Mesenchymal stem cell (in vitro differentiated cells and primary cell): ENCODE results near the gene RARS2.

ENCODE experiments used
- DNase-seq: peaks from one replicate; pipeline ENCODE4 v3.0.0-alpha.2; 2013
- H2AFZ ChIP-seq: one replicate; pipeline ENCODE4 v1.6.1; 2013; ENCODE audit warnings: low read depth, mild to moderate bottlenecking, control low read depth, inconsistent platforms, low read length, moderate library complexity
- H2AK5ac ChIP-seq: 2 replicates; pipeline ENCODE4 v1.6.1; 2013; ENCODE audit warnings: low read length, moderate library complexity, mild to moderate bottlenecking, inconsistent platforms; ENCODE audit not compliant: severe bottlenecking
- H2BK120ac ChIP-seq: one replicate; pipeline ENCODE4 v1.6.1; 2013; ENCODE audit warnings: low read depth, mild to moderate bottlenecking, inconsistent platforms, low read length, moderate library complexity
- H2BK12ac ChIP-seq, 2 experiments: one replicate each; pipeline ENCODE4 v1.6.1; 2013; ENCODE audit warnings: inconsistent platforms in 2 of 2, low read length in 2 of 2, mild to moderate bottlenecking in 2 of 2, moderate library complexity in 2 of 2, control low read depth in 1 of 2
- H2BK15ac ChIP-seq: one replicate; pipeline ENCODE4 v1.6.1; 2013; ENCODE audit warnings: mild to moderate bottlenecking, low read depth, inconsistent platforms; ENCODE audit not compliant: poor library complexity, severe bottlenecking
- H2BK5ac ChIP-seq: 2 replicates; pipeline ENCODE4 v1.6.1; 2013; ENCODE audit warnings: low read depth, mild to moderate bottlenecking, low read length, control low read depth, inconsistent platforms; ENCODE audit not compliant: poor library complexity, severe bottlenecking
- H3K14ac ChIP-seq, 2 experiments: one replicate each; pipeline ENCODE4 v1.6.1; 2013; ENCODE audit warnings: inconsistent platforms in 2 of 2, low read length in 2 of 2, control low read depth in 1 of 2, mild to moderate bottlenecking in 1 of 2, moderate library complexity in 1 of 2
- H3K18ac ChIP-seq, 2 experiments: one replicate each; pipeline ENCODE4 v1.6.1; 2013; ENCODE audit warnings: inconsistent platforms in 2 of 2, low read length in 2 of 2, control low read depth in 1 of 2, low read depth in 1 of 2, mild to moderate bottlenecking in 1 of 2
- H3K23ac ChIP-seq, 2 experiments: one replicate each; pipeline ENCODE4 v1.6.1; 2013; ENCODE audit warnings: inconsistent platforms in 2 of 2, low read length in 2 of 2, mild to moderate bottlenecking in 2 of 2, moderate library complexity in 2 of 2, control low read depth in 1 of 2
- H3K27ac ChIP-seq: 2 replicates; pipeline ENCODE4 v1.5.1; 2013; ENCODE audit warnings: mild to moderate bottlenecking, moderate library complexity, low read length, control low read depth, inconsistent platforms; ENCODE audit not compliant: poor library complexity, severe bottlenecking
- H3K27me3 ChIP-seq, 2 experiments: 2 replicates each; pipeline versions ENCODE4 v1.6.1 to v1.7.0; 2013; ENCODE audit warnings: low read length in 2 of 2, mild to moderate bottlenecking in 2 of 2, moderate library complexity in 2 of 2, control low read depth in 1 of 2, inconsistent platforms in 1 of 2; ENCODE audit not compliant: control insufficient read depth in 1 of 2, insufficient read depth in 1 of 2
- H3K36me3 ChIP-seq, 2 experiments: 2 replicates each; pipeline versions ENCODE4 v1.6.1 to v1.7.0; 2013; ENCODE audit warnings: low read length in 2 of 2, control low read depth in 1 of 2, inconsistent platforms in 1 of 2, low read depth in 1 of 2, mild to moderate bottlenecking in 1 of 2; ENCODE audit not compliant: insufficient read depth in 2 of 2, control insufficient read depth in 1 of 2
- H3K4ac ChIP-seq, 2 experiments: one replicate each; pipeline ENCODE4 v1.6.1; 2013; ENCODE audit warnings: inconsistent platforms in 2 of 2, low read length in 2 of 2, mild to moderate bottlenecking in 2 of 2, moderate library complexity in 2 of 2, control low read depth in 1 of 2, low read depth in 1 of 2
- H3K4me1 ChIP-seq: 2 replicates; pipeline ENCODE4 v1.6.1; 2013; ENCODE audit warnings: low read depth, low read length, control low read depth; ENCODE audit not compliant: control insufficient read depth, insufficient read depth
- H3K4me2 ChIP-seq: 2 replicates; pipeline ENCODE4 v1.6.1; 2013; ENCODE audit warnings: low read length, mild to moderate bottlenecking, inconsistent platforms; ENCODE audit not compliant: poor library complexity, severe bottlenecking
- H3K4me3 ChIP-seq, 2 experiments: 2 replicates each; pipeline versions ENCODE4 v1.5.1 to v1.7.0; 2013; ENCODE audit warnings: low read length in 2 of 2, mild to moderate bottlenecking in 2 of 2, control low read depth in 1 of 2, low read depth in 1 of 2; ENCODE audit not compliant: insufficient read depth in 1 of 2
- H3K79me1 ChIP-seq: replicated peaks from 2 replicates; pipeline ENCODE4 v1.6.1; 2013; ENCODE audit warnings: mild to moderate bottlenecking, control low read depth, low read length, inconsistent platforms; ENCODE audit not compliant: poor library complexity, severe bottlenecking
- H3K9ac ChIP-seq: 2 replicates; pipeline ENCODE4 v1.7.0; 2013; ENCODE audit warnings: mild to moderate bottlenecking, low read length, moderate library complexity
- H3K9me3 ChIP-seq: 2 replicates; pipeline ENCODE4 v1.7.0; 2013; ENCODE audit warnings: mild to moderate bottlenecking, low read length; ENCODE audit not compliant: control insufficient read depth
- H4K8ac ChIP-seq: one replicate; pipeline ENCODE4 v1.6.1; 2013; ENCODE audit warnings: inconsistent platforms, mild to moderate bottlenecking, low read length, moderate library complexity
- H4K91ac ChIP-seq: one replicate; pipeline ENCODE4 v1.6.1; 2013; ENCODE audit warnings: mild to moderate bottlenecking, low read length, inconsistent platforms
- WGBS: methylation state at CpG from one replicate; pipeline ENCODE4 v1.1.7; 2013; ENCODE audit warnings: mixed read lengths; 5-methylcytosine and 5-hydroxymethylcytosine counted together

The RARS2 gene

GRCh38 chr6:87572883-87573282 is 16.9 kb downstream of the RARS2 start:
- no peak overlapping the region for H2BK15ac ChIP-seq
- no peak for DNase-seq

GRCh38 chr6:87572021-87572420 is 17.8 kb downstream of the RARS2 start:
- no peak for DNase-seq
- H3K9ac ChIP-seq: no peak overlapping the region

More at GRCh38 chr6:87572883-87573282, 16.9 kb downstream of the RARS2 start:
- H3K14ac ChIP-seq: no peak overlapping the region
- no peak overlapping the region for H2BK5ac ChIP-seq
- H3K9ac ChIP-seq: no peak overlapping the region
- H3K36me3 ChIP-seq: peaks cover 4 to 49% of the 10 kb centered on the region in 2 experiments
- peaks cover 3% of the 10 kb centered on the region for H3K4me1 ChIP-seq
- no peak overlapping the region for H3K4me3 ChIP-seq
- H3K27me3 ChIP-seq: no peaks in the 10 kb centered on the region
- no peak overlapping the region for H4K8ac ChIP-seq
- H3K4ac ChIP-seq: no peak overlapping the region
- H3K18ac ChIP-seq: no peak overlapping the region
- no peak overlapping the region for H3K27ac ChIP-seq
- no peak overlapping the region for H3K23ac ChIP-seq
- no peak overlapping the region for H2AK5ac ChIP-seq
- peaks cover 10% of the 10 kb centered on the region for H3K79me1 ChIP-seq
- H2BK120ac ChIP-seq: no peak overlapping the region
- H4K91ac ChIP-seq: no peak overlapping the region
- no peaks in the 10 kb centered on the region for H3K9me3 ChIP-seq
- H2BK12ac ChIP-seq: no peak overlapping the region
- H3K4me2 ChIP-seq: no peak overlapping the region
- H2AFZ ChIP-seq: no peak overlapping the region
- 98% methylated on average over 2 of the region's 3 CpGs for WGBS

DNA sequence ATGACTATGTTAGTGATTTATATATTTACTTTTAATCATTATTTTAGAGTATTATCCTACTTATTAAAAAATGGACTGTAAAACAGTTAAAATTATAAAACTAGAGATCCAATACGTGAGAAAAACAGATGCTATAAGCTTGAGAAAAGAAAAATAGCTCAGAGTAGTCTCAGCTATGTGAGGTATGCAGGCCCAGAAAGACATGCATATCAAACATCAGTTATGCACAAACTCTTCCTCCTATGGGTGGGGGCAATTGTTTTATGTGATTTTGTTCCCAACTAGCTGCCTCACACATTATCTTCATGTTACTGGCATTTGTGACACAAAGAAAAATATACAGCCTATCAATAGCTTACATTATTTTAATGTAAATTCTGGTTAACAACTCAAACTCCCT is 28.8 kb downstream of the RARS2 start:
- Histone ChIP-seq H2BK12ac (no peak overlapping the region), H3K27ac (peak overlapping the region; percentile 43), H3K27me3 (no peaks in the 10 kb centered on the region), H3K9me3 (no peaks in the 10 kb centered on the region), H3K4me2 (no peak overlapping the region), H3K4ac (no peak overlapping the region), H2AK5ac (no peak overlapping the region), H2BK5ac (no peak overlapping the region), H3K79me1 (peaks cover 26% of the 10 kb centered on the region), H3K18ac (no peak overlapping the region), H3K9ac (no peak overlapping the region), H3K23ac (no peak overlapping the region), H4K8ac (no peak overlapping the region), H3K36me3 (peaks cover 11 to 82% of the 10 kb centered on the region in 2 experiments), H4K91ac (no peak overlapping the region), H2AFZ (no peak overlapping the region), H3K4me3 (no peak overlapping the region), H2BK120ac (no peak overlapping the region), H2BK15ac (no peak overlapping the region), H3K4me1 (peaks cover 3% of the 10 kb centered on the region), H3K14ac (no peak overlapping the region)
- WGBS: no CpG with 5 or more reads among the region's 1 CpG
- no peak for DNase-seq

More at GRCh38 chr6:87572021-87572420, 17.8 kb downstream of the RARS2 start:
- Histone ChIP-seq H3K4me2 (no peak overlapping the region), H2AK5ac (no peak overlapping the region), H3K79me1 (peaks cover 10% of the 10 kb centered on the region), H2BK120ac (no peak overlapping the region), H3K27ac (no peak overlapping the region), H3K9me3 (no peaks in the 10 kb centered on the region), H3K4ac (no peak overlapping the region), H3K23ac (no peak overlapping the region), H3K27me3 (no peaks in the 10 kb centered on the region), H2BK15ac (no peak overlapping the region), H4K8ac (no peak overlapping the region), H4K91ac (no peak overlapping the region), H3K36me3 (peaks cover 4 to 46% of the 10 kb centered on the region in 2 experiments), H3K14ac (no peak overlapping the region), H2BK5ac (no peak overlapping the region), H3K4me3 (no peak overlapping the region), H2BK12ac (no peak overlapping the region), H3K4me1 (peaks cover 3% of the 10 kb centered on the region), H2AFZ (no peak overlapping the region), H3K18ac (no peak overlapping the region)
- no CpG with 5 or more reads among the region's 4 CpGs for WGBS

DNA sequence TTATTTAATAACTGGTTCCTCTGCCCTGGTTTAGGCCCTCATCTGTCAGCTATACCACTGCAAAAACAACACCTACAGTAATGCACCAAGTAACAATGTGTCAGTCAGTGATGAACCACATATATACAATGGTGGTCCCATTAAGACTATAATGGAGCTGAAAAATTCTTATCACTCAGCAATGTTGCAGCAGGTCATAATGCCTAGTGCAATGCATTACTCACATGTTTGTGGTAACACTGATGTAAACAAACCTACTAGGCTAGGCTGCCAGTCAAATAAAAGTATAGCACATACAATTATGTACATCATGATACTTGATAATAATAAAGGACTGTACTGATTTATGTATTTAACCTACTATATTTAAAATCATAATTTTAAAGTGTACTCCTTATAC is 31.3 kb downstream of the RARS2 start:
- no peaks in the 10 kb centered on the region for H3K27me3 ChIP-seq
- H2BK12ac ChIP-seq: no peak overlapping the region
- H3K79me1 ChIP-seq: peaks cover 22% of the 10 kb centered on the region
- no peak overlapping the region for H3K4me2 ChIP-seq
- H3K14ac ChIP-seq: no peak overlapping the region
- no peak overlapping the region for H3K18ac ChIP-seq
- no peaks in the 10 kb centered on the region for H3K9me3 ChIP-seq
- peak; percentile 66 for DNase-seq
- H2BK120ac ChIP-seq: no peak overlapping the region
- H4K8ac ChIP-seq: no peak overlapping the region
- no peak overlapping the region for H2BK15ac ChIP-seq
- H3K23ac ChIP-seq: no peak overlapping the region
- no peaks in the 10 kb centered on the region for H3K4me1 ChIP-seq
- no peak overlapping the region for H4K91ac ChIP-seq
- no peak overlapping the region for H3K27ac ChIP-seq
- H3K4me3 ChIP-seq: no peak overlapping the region
- H3K4ac ChIP-seq: no peak overlapping the region
- H3K9ac ChIP-seq: no peak overlapping the region
- H2BK5ac ChIP-seq: no peak overlapping the region
- peaks cover 11 to 83% of the 10 kb centered on the region in 2 experiments for H3K36me3 ChIP-seq
- H2AFZ ChIP-seq: no peak overlapping the region
- no peak overlapping the region for H2AK5ac ChIP-seq
